Naive thymus-derived CD8-positive, alpha-beta T cell (primary cell): ENCODE results near the gene HERC3. TPM values are rescaled to one million over a fixed set of nuclear protein-coding genes. Genes with fewer than 3 reads are reported as not detected.
A peak's percentile ranks its signal among the peaks of the same experiment; 100 is the strongest.

Experiments used
- ATAC-seq, 2 donors: fragments of 150-1000 bp; cut with Tn5 transposase in 1 of 2; sonication (Bioruptor Pico), chemical (Tn5 transposase) in 1 of 2; 1 replicate in 1 of 2; 2 replicates in 1 of 2; pipeline ENCODE4 v1.10.0; 2021; ENCODE audit warnings: mild to moderate bottlenecking in 2 of 2, moderate library complexity in 2 of 2
- POLR2A ChIA-PET: fragments of 350-600 bp; sonication (Branson Sonifier 250); formaldehyde crosslinking; loops from one replicate; lab custom pipeline; 2021; ENCODE audit warnings: antibody characterized with exemption; lab: Charles Lee
- DNase-seq, 10 donors: peaks; one replicate each; pipeline versions ENCODE4 v3.0.0 to v3.0.0-alpha.2; 2020 to 2022
- H3K27ac Mint-ChIP-seq, 10 donors: one replicate each; pipeline ENCODE4 v1.8.0; 2020 to 2022; ENCODE audit warnings: mild to moderate bottlenecking in 10 of 10, mixed read lengths in 10 of 10, moderate library complexity in 4 of 10, inconsistent platforms in 1 of 10
- H3K27me3 Mint-ChIP-seq, 5 donors: one replicate each; pipeline ENCODE4 v1.8.0; 2021 to 2022; ENCODE audit warnings: mixed read lengths in 5 of 5
- H3K36me3 Mint-ChIP-seq, 3 donors: one replicate each; pipeline ENCODE4 v1.8.0; 2020 to 2022; ENCODE audit warnings: mixed read lengths in 3 of 3, mild to moderate bottlenecking in 2 of 3, inconsistent platforms in 1 of 3
- H3K4me1 Mint-ChIP-seq, 4 donors: one replicate each; pipeline ENCODE4 v1.8.0; 2021 to 2022; ENCODE audit warnings: mixed read lengths in 4 of 4
- H3K4me3 Mint-ChIP-seq, 10 donors: one replicate each; pipeline ENCODE4 v1.8.0; 2020 to 2022; ENCODE audit warnings: mild to moderate bottlenecking in 10 of 10, mixed read lengths in 10 of 10, moderate library complexity in 6 of 10, inconsistent platforms in 1 of 10
- H3K9me3 Mint-ChIP-seq, 9 donors: one replicate each; pipeline ENCODE4 v1.8.0; 2020 to 2022; ENCODE audit warnings: mixed read lengths in 9 of 9, mild to moderate bottlenecking in 3 of 9, inconsistent platforms in 1 of 9, moderate library complexity in 1 of 9
- polyA plus RNA-seq, 3 donors: library from polyadenylated mRNA; unstranded; fragments of 300-500 nt; fragmentation: Illumina TruSeq; gene quantifications; one replicate each; pipeline ENCODE4 v1.2.3, GENCODE V29; 2021
- total RNA-seq, 8 experiments: library from RNA in 2 of 8; stranded (reverse) in 2 of 8; gene quantifications; one replicate each; pipeline ENCODE4 v1.2.3 and lab custom pipeline; 2021 to 2026

HERC3 gene
- total and polyA plus RNA-seq, 5 experiments from 2014 or later: 29.7 to 111 (median 37.1) TPM

DNA sequence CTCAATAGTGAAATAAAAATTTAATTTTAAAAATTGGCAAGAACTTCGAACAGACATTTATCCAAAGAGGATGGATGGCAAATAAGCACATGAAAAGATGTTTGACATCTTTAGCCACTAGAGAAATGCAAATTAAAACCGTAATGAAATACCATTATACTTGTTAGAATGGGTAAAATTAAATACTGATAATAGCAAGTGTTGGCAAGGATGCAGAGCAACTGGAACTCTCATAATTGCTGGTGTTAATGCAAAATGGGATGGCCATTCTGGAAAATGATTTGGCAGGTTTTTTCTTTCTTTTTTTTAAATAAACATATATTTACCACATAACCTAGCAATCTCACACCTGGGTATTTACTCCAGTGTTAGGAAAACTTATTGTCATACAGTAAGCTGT is 51.7 kb downstream of the HERC3 start:
- Mint-ChIP-seq H3K27me3 (no peaks in the 10 kb centered on the region), H3K36me3 (peaks cover 4 to 19% (median 5%) of the 10 kb centered on the region in 3 donors), H3K4me3 (no peak overlapping the region), H3K9me3 (peaks cover 0 to 15% (median 6%) of the 10 kb centered on the region in 9 donors), H3K27ac (peak overlapping the region in 1 of 10 donors; percentile 14), H3K4me1 (peaks cover 33 to 62% (median 57%) of the 10 kb centered on the region in 4 donors)
- POLR2A ChIA-PET: no interaction called here
- ATAC-seq: no peak
- DNase-seq: no peak

DNA sequence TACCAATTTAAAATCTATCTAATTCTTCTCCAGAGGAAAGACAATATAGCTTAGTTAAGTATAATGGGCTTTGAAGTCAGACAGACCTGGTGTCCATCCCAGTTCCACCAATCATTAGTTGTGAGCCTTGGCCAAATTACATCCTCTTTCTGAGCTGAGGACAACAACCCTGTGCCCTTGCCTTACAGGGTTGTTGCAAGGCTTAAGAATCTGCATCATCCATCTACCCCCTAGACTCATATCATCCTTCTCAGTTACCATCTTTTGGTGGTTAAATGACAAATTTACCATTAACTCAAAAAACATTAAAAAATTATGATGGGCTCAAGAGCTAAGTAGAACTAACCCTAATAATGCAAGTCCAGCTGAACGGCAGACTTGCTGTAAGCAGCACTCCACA is 53.7 kb downstream of the HERC3 start:
- Mint-ChIP-seq H3K9me3 (peaks cover 0 to 13% (median 4%) of the 10 kb centered on the region in 9 donors), H3K27ac (peak overlapping the region in 9 of 10 donors; percentile 15 to 92 (median 49)), H3K4me3 (peak overlapping the region in 3 of 10 donors; percentile 8 to 51 (median 19)), H3K27me3 (no peaks in the 10 kb centered on the region), H3K36me3 (peaks cover 4 to 15% (median 8%) of the 10 kb centered on the region in 3 donors), H3K4me1 (peaks cover 35 to 64% (median 58%) of the 10 kb centered on the region in 4 donors)
- no peak for ATAC-seq
- no peak for DNase-seq
- POLR2A ChIA-PET: no interaction called here

DNA sequence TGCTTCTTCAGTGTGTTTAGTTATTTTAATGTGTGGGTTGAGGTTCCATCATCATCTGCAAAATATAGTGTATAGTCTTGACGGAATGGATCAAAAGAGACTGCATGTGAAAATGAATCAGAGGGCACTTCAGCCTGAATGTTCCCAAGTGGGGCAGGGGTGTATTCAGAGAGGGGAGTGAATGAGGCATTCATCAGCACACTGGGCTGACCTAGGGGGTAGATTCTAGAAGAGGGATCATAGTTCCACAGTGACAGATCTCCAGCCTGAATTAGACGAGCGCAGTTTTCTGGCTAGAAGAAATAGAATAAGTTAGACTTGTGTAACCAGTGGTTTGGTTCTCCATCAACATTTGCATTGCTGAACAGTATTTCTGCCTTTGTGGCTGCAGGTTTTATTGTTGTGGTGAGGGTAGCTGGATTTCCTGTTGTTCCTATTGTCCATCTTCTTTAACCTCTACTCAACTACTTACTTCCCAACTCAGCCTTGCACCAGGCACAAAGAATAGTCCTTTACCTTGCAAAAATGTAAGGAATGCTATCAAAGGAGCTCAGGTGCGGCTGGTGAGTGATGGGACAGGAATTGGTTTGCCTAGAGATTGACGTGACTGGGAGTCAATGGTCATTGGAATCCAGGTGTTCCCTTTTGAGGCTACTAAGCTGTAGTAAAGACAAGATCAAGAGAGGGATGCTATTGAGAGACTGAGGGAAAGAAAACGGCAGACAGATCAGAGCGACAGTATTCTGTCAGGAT is 54.4 kb downstream of the HERC3 start:
- Mint-ChIP-seq H3K4me3 (peak overlapping the region in 3 of 10 donors; percentile 19 to 51 (median 39)), H3K36me3 (peaks cover 4 to 15% (median 10%) of the 10 kb centered on the region in 3 donors), H3K9me3 (peaks cover 0 to 12% (median 3%) of the 10 kb centered on the region in 9 donors), H3K4me1 (peaks cover 35 to 63% (median 57%) of the 10 kb centered on the region in 4 donors), H3K27ac (peak overlapping the region; percentile 5 to 92 (median 52)), H3K27me3 (no peaks in the 10 kb centered on the region)
- DNase-seq: no peak
- POLR2A ChIA-PET: no interaction called here
- ATAC-seq: no peak

- Mint-ChIP-seq H3K9me3 (no peaks in the 10 kb centered on the region), H3K27ac (peak overlapping the region in 8 of 10 donors; percentile 12 to 76 (median 60)), H3K4me3 (no peak overlapping the region), H3K27me3 (no peaks in the 10 kb centered on the region), H3K4me1 (peaks cover 42 to 70% (median 68%) of the 10 kb centered on the region in 4 donors), H3K36me3 (peaks cover 0 to 32% (median 11%) of the 10 kb centered on the region in 3 donors)
- ATAC-seq (no peak), DNase-seq (no peak)
- POLR2A ChIA-PET: interaction anchor here (1.4 kb wide), 1 partner anchor 56 kb away, joined by 3 read pairs; no protein-coding TSS in a partner anchor
Observed at GRCh38 chr4:88649716-88650115, 57.4 kb downstream of the HERC3 start.

DNA sequence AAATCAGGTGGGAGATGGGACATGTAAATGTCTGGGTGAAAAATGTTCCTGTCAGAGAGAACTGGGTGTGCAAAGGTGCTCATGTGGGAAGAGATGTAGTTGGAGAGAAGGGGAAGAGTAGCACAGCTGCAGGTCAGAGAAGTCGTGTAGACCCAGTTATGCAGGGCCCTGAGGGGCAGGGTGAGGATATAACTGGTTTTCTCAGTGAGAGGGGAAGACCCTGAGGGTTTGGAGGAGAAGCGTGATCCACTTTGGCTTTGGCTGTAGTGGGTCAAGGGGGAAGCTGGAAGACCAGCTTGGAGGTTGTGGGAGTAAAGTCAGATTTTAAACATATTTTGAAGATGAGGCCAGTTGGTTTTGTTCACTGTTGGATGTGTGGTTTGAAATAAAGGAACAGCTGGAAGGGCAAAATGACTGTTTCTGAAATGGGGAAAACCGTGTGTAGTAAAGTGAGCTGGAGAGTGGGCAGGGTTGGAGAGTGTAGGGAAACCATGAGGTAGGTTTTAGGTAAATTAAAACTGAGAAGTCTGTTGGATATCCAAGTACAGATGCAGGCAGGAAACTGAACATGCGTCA is 61.2 kb downstream of the HERC3 start:
- H3K27me3 Mint-ChIP-seq: no peaks in the 10 kb centered on the region
- peak overlapping the region; percentile 41 to 84 (median 74) for H3K27ac Mint-ChIP-seq
- H3K4me1 Mint-ChIP-seq: peaks cover 26 to 44% (median 38%) of the 10 kb centered on the region in 4 donors
- ATAC-seq (no peak), DNase-seq (no peak)
- H3K9me3 Mint-ChIP-seq: no peaks in the 10 kb centered on the region
- H3K4me3 Mint-ChIP-seq: peak overlapping the region in 1 of 10 donors; percentile 21
- peaks cover 0 to 65% (median 27%) of the 10 kb centered on the region in 3 donors for H3K36me3 Mint-ChIP-seq
- POLR2A ChIA-PET: no interaction called here

DNA sequence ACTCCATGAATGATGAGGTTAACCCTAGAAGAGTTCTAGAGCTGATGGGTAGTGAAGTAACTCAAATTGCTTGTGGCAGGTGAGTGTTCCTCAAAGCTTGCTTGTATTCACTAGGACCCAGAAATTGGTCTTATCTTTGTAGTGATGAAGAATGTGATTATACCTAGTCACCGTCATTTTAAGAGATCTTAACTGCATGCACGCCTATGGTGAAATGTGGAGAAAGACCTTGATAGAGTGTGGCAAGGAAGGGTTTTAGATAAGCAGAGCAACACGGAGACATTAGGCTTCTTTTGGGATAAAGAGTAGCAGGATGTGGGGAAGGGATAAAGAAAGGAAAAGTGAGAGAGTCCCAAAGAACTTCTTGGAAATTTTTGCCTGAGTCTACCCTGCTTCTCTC is 62.9 kb downstream of the HERC3 start:
- H3K27me3 Mint-ChIP-seq: no peaks in the 10 kb centered on the region
- POLR2A ChIA-PET: no interaction called here
- H3K27ac Mint-ChIP-seq: peak overlapping the region in 8 of 10 donors; percentile 19 to 82 (median 69)
- DNase-seq: no peak
- peaks cover 0 to 70% (median 27%) of the 10 kb centered on the region in 3 donors for H3K36me3 Mint-ChIP-seq
- H3K4me1 Mint-ChIP-seq: peaks cover 17 to 36% (median 27%) of the 10 kb centered on the region in 4 donors
- no peak for ATAC-seq
- H3K9me3 Mint-ChIP-seq: no peaks in the 10 kb centered on the region
- no peak overlapping the region for H3K4me3 Mint-ChIP-seq

- H3K9me3 Mint-ChIP-seq: no peaks in the 10 kb centered on the region
- H3K27me3 Mint-ChIP-seq: no peaks in the 10 kb centered on the region
- H3K27ac Mint-ChIP-seq: peak overlapping the region in 6 of 10 donors; percentile 2 to 85 (median 32)
- H3K36me3 Mint-ChIP-seq: peaks cover 0 to 82% (median 23%) of the 10 kb centered on the region in 3 donors
- DNase-seq: peak in 6 of 10 donors; percentile 16 to 48 (median 28)
- H3K4me3 Mint-ChIP-seq: no peak overlapping the region
- peak; percentile 70 to 75 for ATAC-seq
- peaks cover 3 to 19% (median 11%) of the 10 kb centered on the region in 4 donors for H3K4me1 Mint-ChIP-seq
- POLR2A ChIA-PET: interaction anchor here (0.8 kb wide), 1 partner anchor 66 kb away, joined by 3 read pairs; no protein-coding TSS in a partner anchor
Observed at GRCh38 chr4:88659055-88659889, 67.0 kb downstream of the HERC3 start.

GRCh38 chr4:88659890-88660208 is 67.6 kb downstream of the HERC3 start:
- ATAC-seq: no peak
- Mint-ChIP-seq H3K9me3 (no peaks in the 10 kb centered on the region), H3K4me1 (peaks cover 3 to 20% (median 11%) of the 10 kb centered on the region in 4 donors), H3K4me3 (no peak overlapping the region), H3K27ac (peak overlapping the region in 2 of 10 donors; percentile 2 to 23), H3K36me3 (peaks cover 0 to 83% (median 21%) of the 10 kb centered on the region in 3 donors), H3K27me3 (no peaks in the 10 kb centered on the region)
- POLR2A ChIA-PET: no interaction called here
- DNase-seq: no peak

DNA sequence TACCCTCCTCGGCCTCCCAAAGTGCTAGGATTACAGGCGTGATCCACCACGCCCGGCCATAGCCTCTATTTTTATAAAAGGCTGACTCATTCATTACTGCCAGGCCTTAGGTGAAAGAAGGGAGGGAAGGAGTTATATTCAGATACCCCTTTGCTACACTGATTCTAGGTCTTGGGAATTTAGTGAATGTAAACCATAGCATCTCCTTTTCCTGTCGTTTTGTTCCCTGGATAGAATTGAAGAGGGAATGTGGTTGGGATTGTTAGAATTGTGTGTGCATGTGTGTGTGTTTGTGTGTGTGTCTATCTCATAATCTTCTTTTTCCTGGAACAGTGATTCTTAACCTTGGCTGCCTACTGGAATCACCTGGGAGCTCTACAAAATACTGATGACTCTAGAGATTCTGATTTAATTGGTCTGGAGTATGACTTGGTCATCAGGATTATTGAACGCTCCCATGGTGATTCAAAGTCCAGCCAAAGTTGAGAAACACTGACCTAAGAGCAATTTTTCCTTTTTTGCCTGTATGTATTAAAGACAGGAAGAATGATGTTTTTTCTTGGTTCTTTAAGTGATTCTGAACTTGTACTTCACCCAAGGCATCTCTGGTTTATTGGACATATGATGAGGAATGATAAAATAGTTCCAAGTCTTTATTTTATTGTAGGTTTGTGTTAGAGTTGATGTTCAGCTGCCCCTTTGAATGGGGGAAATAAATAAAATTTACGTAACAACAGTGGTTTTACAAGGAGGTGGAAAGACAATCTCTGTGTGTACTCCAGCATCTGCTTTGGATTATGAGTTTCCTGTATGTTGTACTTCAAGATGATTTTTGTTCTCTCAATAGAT is 68.4 kb downstream of the HERC3 start:
- POLR2A ChIA-PET: no interaction called here
- H3K27ac Mint-ChIP-seq: peak overlapping the region in 3 of 10 donors; percentile 11 to 80 (median 15)
- H3K36me3 Mint-ChIP-seq: peaks cover 0 to 83% (median 13%) of the 10 kb centered on the region in 3 donors
- no peak overlapping the region for H3K4me3 Mint-ChIP-seq
- no peak for ATAC-seq
- H3K4me1 Mint-ChIP-seq: peaks cover 3 to 16% (median 6%) of the 10 kb centered on the region in 4 donors
- H3K27me3 Mint-ChIP-seq: no peaks in the 10 kb centered on the region
- H3K9me3 Mint-ChIP-seq: no peaks in the 10 kb centered on the region
- no peak for DNase-seq

- H3K4me3 Mint-ChIP-seq: no peak overlapping the region
- H3K4me1 Mint-ChIP-seq: peaks cover 0 to 13% (median 3%) of the 10 kb centered on the region in 4 donors
- DNase-seq (no peak), ATAC-seq (no peak)
- no peaks in the 10 kb centered on the region for H3K9me3 Mint-ChIP-seq
- POLR2A ChIA-PET: no interaction called here
- H3K27ac Mint-ChIP-seq: peak overlapping the region in 1 of 10 donors; percentile 46
- H3K27me3 Mint-ChIP-seq: no peaks in the 10 kb centered on the region
- H3K36me3 Mint-ChIP-seq: peaks cover 0 to 80% (median 10%) of the 10 kb centered on the region in 3 donors
Observed at GRCh38 chr4:88661739-88662138, 69.5 kb downstream of the HERC3 start.

DNA sequence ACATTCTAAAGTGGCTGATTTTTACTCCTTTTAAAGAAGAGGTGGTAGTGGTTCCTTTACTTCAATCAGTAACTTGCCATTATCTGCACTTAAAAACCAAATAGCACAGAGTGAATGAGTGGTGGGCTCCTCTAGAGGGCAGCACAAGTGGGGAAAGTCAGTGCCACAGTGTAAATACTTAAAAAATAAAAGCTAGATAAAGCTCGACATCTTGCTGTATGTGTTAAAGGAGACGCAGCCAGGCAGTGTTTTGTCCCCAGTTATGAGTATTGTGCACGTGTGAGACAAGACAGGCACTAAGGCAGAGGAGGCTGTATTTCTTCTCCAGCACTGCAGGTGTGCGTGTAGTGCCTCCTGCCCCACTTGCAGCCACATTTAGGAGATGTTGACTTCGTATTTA is 80.7 kb downstream of the HERC3 start:
- H3K4me1 Mint-ChIP-seq: peaks cover 0 to 6% (median under 1%) of the 10 kb centered on the region in 4 donors
- H3K27me3 Mint-ChIP-seq: no peaks in the 10 kb centered on the region
- DNase-seq (peak in 6 of 10 donors; percentile 5 to 37 (median 20)), ATAC-seq (peak; percentile 67 to 73)
- POLR2A ChIA-PET: no interaction called here
- H3K4me3 Mint-ChIP-seq: no peak overlapping the region
- peaks cover under 1 to 76% (median 37%) of the 10 kb centered on the region in 3 donors for H3K36me3 Mint-ChIP-seq
- H3K27ac Mint-ChIP-seq: peak overlapping the region in 4 of 10 donors; percentile 22 to 40 (median 38)
- no peaks in the 10 kb centered on the region for H3K9me3 Mint-ChIP-seq
